NCI-H748 (cell line): Measurements from ENCODE around the gene FMO5.
"Not testable (repeated sequence)": the region's sequence is repeated elsewhere in the genome, so short reads cannot be mapped to it uniquely, and the experiment has no call there.

ENCODE experiments used
- DNase-seq: peaks from one replicate; lab custom pipeline; 2025; ENCODE audit not compliant: unreplicated experiment; lab: John Stamatoyannopoulos, UW

FMO5 gene

DNA sequence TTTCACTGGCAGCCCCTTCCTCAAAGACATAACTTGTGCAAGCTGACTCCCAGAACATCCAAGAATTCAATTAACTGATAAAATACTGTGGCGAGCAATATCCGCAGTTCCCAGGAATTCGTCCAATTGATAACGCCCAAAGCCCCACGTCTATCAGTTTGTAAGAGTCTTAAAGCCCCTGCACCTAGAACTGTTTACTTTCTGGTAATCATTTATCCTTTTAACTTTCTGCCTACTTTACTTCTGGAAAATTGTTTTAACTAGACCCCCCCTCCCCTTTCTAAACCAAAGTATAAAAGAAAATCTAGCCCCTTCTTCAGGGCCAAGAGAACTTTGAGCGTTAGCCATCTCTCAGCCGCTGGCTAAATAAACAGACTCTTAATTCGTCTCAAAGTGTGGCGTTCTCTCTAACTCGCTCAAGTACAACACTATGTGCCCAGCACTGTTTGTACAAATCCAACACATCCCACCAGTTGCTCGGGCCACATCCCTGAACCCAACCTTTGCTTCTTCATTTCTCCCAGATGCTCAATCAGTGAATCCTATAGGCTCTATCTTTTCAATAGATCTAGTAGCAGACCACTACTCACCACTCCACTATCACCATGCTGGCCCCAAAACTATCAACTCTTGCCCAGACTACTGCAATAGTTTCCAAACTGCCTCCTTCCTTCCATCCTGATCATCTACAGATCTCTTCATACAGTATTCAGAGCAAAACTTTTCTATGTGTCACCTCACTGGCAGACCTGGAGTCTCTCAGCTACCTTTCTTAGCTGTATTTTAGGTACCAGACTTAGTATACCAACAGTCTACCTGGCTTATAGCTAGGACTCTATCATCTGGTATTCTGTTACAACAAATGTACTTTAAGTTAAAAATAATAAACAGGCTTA lies 14.0 kb upstream of the FMO5 start:
- DNase-seq: no peak

DNA sequence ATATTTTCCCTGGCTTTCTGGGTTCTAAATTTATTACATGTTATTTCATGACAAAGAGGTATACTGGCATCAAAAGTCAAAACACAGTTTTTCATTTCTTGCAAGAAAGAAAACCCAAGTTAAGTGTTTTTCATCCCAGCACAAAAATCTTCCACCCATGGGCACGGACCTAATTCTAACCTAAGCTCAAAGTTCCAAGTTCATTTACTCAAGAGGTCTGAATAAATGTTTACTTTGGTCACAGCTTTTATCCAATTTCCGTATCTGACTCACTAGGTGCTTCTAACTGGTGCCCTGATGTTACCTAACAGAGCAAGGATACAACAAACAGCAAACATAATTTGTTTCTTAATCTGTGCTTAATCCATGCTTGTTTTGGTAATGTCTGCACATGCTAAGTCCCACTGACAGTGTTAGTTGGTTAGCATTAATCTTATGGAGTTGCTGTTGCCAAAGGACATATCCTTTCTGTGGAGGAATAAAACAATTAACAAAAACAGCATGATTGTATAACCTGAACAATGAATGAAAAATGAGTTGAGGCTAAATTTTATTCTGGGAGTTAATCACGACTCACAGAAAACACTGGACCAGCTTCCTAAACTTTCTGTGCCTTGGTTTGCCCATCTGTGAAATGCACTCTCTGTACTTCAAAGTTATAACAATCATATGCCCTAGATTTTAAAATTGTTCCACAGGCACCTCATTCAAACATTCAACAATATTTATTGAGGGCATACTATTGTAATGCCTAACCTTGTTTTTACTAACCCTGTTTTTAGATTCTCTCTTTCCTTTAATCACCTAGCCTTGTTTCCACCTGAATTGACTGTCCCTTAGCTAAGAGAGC lies 13.1 kb upstream of the FMO5 start:
- DNase-seq: peak; percentile 7

- DNase-seq: no peak
These were observed 12.0 kb upstream of the FMO5 start for GRCh38 chr1:147236959-147237791.

DNA sequence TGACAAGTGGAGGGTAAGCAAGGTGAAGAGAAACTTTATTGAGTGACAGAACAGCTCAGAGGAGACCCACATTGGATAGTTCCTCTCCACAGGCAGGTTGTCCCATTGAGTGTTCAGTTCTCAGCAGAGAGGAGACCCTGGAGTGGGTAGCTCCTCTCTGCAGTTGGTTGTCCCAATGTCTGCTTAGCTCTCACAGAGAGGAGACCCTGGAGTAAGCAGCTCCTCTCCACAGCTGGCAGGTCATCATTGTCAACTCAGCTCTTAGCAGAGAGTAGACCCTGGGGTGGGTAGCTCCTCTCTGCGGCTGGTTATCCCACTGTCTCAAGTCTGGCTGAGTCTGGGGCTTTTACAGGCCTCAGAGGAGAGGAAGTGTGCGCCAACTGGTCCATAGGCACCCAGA lies 11.3 kb upstream of the FMO5 start:
- no peak for DNase-seq

DNA sequence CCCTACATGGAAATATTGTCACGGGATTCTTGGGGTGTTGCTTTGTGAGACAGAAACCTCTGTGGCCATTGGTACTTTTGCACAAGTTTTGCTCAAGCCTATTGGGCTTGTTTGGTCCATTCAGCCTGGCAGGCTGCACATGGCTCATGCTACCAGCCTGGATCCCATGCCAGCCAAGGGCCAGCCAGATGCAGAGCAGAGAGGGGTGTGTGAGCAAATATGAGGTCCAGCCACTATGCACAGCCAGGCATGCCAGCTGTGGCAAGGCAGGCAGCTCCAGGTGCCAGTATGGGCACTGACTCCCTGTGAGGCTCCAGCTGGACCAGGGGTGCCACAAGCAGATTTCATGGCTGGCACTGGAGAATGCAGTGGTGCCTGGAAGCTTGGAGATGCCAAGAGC lies 10.7 kb upstream of the FMO5 start:
- DNase-seq: no peak

GRCh38 chr1:147233903-147234302 lies 8.8 kb upstream of the FMO5 start:
- DNase-seq: peak; percentile 44

GRCh38 chr1:147231032-147231431 lies 5.9 kb upstream of the FMO5 start:
- not testable (repeated sequence) for DNase-seq

- DNase-seq: peak; percentile 35
These were observed 1.2 kb downstream of the FMO5 start for GRCh38 chr1:147223740-147224615.

DNA sequence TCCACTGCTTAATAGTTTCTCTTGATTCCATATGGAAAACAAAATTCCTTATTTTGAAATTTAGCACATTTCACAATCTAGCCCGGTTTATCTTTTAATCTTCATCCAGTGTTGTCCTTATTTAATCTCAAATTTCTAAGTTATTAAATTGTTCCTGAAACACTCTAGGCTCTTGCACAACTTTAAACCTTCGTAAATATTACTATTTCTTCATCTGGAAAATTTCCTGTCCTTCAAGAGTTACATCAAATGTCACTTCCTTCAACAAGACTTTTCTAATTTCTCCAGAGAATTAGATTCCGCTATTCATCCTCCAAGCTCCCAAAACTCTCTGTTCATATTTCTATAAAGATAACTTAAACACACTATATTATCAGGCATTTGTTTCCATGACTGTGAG lies 6.5 kb downstream of the FMO5 start:
- DNase-seq: no peak

GRCh38 chr1:147217141-147217540 lies 8.0 kb downstream of the FMO5 start:
- no peak for DNase-seq

- no peak for DNase-seq
These were observed 9.0 kb downstream of the FMO5 start for GRCh38 chr1:147216124-147216523.

GRCh38 chr1:147215540-147215916 lies 9.6 kb downstream of the FMO5 start:
- DNase-seq: no peak

DNA sequence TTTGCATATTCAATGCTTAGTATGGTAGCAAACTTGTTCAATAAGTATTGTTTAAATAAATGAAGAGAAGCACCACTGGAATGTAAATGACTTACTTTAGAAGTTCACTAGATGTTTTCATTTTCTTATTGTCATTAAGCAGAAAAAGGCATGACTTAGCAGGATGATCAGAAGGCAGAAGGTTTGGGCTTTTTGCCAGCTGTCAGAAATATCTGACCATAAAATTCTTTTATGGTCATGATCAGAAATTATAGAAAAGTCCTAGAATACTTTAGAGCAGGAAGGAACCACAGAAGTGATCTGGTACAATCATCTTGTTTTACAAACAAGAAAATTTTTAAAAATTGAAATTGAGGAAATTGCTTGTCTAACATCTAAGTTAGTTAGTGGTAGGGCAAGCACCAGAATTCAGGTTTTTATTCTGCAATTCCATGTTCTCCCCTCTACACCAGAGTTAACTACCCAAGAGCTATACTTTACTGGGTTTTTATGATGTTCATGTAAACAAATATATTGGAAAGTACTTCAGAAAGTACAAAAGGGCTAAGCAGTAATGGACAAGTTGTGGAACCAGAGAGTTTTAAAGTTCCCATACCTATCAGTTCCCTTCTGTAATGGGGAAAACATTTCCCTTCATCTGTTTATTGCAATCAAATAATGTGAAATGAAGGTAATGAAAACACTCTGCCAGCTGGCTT lies 10.1 kb downstream of the FMO5 start:
- DNase-seq: no peak

DNA sequence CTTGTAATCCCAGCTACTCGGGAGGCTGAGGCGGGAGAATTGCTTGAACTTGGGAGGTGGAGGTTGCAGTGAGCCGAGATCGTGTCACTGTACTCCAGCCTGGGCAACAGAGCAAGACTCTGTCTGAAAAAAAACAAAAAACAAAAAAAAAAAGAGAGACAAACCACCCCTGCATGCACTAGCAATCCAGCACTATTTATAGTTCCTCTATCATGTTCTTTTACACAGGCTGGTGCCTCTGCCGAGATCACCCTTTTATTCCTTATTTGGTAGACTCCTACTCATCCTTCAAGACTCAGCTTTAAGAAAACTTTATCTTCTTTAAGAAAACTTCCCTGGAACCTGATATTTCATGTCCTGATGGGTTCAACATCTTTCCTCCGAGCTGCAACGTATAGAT lies 10.8 kb downstream of the FMO5 start:
- DNase-seq: no peak

- DNase-seq: no peak
These were observed 11.9 kb downstream of the FMO5 start for GRCh38 chr1:147213271-147213670.

- DNase-seq: no peak
These were observed 13.6 kb downstream of the FMO5 start for GRCh38 chr1:147211577-147211976.

DNA sequence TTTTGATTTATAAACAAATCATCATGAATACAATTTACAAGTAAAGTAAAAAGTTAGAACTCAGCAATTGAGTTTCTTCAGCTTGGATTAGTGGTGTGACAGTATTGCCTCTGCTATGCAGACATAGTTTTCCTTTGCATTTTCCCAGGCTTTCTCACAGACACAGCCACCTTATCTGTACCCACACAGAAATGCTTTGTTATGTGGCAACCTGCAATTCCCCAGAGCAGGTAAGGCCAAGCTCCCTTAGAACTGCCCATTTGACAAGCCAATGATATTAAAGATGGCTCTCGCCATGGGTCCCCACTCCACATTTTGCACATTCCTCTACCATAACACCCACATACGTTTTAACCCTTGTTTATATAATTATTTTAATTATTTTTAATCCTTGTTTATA lies 14.2 kb downstream of the FMO5 start:
- no peak for DNase-seq

GRCh38 chr1:147209825-147210821 lies 15.0 kb downstream of the FMO5 start:
- DNase-seq: no peak
